IPS-NIHi7 (cell line): ENCODE measurements around the gene CD320.
"Not testable (repeated sequence)": the region's sequence is repeated elsewhere in the genome, so short reads cannot be mapped to it uniquely, and the experiment has no call there.

Experiments used
- DNase-seq: peaks from one replicate; pipeline ENCODE4 v3.0.0; 2012; ENCODE audit warnings: mixed read lengths; ENCODE audit errors: extremely low spot score

Gene CD320

GRCh38 chr19:8333767-8334457, 25.8 kb upstream of the CD320 start:
- DNase-seq: no peak

DNA sequence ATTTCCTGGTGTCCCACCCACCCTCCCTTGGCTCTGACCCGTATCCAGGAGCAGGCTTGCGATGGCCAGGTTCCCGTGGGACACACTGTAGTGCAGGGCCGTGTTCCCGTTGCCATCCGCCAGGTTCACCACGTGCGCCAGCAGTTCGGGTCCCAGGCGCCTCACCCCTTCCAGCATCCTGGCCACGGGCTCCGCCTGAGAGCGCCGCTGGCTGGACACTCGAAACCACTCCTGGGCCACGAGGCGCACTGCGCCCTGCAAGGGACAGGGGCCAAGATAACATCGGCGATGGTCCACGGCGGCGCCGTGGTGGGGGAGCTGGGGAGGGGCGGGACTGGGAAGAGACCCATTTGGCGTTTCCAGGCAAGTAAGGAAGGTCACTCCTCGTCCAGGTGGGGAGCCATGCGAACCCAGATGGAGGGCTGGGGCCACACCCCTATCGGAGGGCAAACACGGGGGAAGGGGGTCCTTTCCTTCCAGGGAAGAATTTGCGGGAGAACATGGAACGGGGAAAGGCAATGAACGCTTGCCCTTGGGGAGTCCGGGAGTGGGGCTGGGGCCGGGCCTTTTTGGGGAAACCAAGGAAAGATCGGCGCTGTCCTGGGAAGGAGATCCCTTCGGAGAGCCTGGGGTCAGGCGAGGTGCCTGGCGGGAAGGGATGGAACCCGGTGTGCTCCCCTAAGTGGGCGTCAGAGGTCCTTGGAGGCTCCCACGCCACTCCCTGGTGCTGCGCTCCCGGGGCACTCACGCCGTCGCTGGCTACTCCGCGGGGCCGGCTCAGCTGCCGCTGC, 25.0 kb upstream of the CD320 start:
- DNase-seq: no peak

- DNase-seq: no peak
These were observed 23.2 kb upstream of the CD320 start for GRCh38 chr19:8331263-8331845.

DNA sequence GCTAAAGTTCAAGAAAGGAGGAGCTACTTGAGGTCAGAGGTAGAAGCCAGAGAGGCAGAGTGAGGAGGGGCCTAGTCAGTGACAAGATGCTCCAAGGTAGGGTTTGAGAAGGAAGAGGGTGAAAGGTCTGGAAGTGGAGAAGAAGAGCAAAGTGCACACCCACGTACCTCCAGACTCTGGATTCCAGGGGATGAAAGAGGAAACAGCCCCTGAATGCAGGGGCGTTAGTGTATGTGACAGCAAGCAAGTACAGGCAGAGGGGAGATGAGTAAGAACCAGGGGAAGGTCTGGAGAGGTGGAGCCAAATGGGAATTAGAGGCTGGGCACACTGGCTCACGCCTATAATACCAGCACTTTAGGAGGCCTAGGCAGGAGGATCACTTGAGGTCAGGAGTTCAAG, 21.8 kb upstream of the CD320 start:
- no peak for DNase-seq

- no peak for DNase-seq
These were observed 17.3 kb upstream of the CD320 start for GRCh38 chr19:8325454-8325853.

DNA sequence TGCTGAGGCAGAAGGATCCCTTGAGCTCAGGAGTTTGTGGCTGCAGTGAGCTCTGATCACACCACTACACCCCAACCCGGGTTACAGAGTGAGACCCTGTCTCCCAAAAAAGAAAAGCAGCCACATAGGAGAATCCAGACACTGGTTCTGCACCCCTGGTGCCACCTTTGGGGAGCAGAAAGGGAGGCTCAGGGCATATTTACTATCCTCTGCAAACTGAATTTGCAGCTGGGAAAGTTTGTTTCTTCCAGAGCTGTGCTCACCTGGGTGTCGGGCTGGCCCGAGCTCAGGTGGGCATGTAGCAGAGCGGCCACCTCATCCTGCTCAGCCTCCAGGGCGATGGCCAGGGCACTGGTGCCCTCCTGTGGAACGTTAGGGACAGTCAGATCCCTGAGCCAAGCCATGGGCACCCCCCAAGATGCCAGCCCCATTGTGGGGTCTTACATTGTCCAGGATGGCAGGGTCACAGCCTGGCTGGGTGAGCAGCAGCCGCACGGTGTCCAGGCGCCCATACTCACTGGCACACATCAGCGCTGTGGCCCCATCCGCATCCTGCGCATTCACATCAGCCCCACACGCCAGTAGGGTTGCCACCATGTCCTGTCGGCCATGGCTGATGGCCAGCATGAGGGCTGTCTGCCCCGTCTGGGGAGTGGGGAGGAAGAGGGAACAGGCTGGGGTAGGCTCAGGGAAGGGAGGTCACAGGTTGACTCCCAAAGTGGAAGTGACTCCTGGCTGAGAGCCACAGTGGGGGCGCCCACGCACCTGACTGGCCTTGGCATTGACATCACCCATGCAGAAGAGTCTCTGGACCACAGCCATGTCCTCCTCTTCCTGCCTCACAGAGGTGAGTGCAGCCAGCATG, 16.3 kb upstream of the CD320 start:
- no peak for DNase-seq

DNA sequence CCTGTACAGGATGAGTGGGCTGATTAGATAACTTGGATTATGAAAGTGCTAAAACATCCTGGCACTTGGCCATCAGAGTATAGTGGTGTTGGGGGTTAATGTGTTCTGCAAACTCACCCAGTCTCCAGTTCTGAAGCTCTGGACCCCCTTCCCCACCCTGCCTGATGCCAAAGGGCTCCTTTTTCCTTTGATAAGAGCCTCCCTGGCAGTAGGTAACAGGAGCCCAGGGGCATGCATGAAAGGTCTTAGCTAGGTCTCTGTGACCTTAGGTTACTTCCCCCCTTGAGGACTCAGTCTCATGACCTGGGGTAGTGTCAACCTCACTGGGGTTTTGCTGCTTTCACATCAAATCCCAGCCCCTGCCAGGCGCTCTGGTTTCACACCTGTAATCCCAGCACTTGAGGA, 15.6 kb upstream of the CD320 start:
- DNase-seq: no peak

GRCh38 chr19:8322638-8322997, 14.5 kb upstream of the CD320 start:
- no peak for DNase-seq

DNA sequence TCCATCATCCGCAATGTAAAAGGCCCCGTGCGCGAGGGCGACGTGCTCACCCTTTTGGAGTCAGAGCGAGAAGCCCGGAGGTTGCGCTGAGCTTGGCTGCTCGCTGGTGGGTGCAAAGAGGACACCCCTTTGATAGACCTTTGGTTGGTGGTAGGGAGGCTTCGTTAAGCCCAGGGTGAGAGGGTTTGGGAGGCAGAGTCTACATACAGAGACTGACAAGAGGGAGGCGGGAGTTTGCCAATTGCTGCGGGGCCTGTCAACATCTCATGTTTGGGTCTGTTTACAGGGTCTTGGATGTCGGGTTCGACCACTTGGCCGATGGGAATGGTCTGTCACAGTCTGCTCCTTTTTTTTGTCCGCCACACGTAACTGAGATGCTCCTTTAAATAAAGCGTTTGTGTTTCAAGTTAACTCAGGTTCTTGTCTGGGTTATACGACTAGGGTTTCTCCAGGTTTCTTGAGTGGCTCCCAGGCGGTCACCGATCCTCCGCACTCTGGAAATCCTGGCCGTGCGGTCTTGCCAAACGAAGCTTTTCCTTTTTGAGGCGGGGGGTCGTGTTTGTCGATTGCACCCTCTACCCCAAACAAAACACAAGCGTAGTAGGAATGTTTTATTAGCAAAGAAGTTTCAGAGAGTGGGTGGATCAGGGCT, 14.0 kb upstream of the CD320 start:
- no peak for DNase-seq

DNA sequence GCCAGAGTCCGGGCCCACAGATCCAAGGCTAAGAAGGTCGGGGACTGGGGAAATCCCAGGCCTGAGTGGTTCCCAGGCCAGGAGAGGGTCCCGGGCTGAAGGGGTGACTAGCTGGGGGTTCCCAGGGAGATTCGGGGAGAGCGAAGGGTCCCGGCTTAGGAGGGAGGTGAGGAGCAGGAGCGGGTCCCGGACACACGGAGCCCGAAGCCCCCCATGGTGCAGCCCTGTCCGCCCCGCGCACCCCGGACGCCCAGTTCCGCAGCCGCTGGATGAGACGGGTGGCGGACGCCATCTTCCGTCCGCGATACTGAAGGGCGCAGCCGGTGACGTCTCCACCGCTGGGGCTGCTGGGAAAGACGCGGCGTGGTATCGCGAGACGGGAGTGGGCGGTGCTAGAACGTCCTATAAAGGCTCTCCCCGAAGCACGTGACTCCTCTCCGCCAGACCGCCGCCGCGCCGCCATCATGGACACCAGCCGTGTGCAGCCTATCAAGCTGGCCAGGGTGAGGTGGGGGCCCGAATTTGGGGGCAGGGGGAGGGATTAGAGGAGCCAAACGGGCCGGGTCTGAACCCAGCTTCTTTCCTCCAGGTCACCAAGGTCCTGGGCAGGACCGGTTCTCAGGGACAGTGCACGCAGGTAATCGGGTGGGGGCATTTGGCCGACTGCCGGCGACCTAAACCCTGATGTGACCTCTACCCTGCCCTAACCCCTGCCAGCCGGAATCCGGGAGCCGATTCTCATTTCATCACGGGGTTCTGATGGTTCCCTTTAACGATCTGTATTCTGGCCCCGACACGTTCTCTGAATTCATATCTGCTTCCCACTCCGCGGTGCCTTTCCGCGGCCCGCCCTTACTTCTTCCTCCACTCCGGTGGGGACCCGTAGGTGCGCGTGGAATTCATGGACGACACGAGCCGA, 13.2 kb upstream of the CD320 start, which contains the start of the genes NDUFA7 and RPS28:
NDUFA7 (minus strand) TSS at position 309 of the 919 bp plus-strand sequence; CDS start at position 292, 17 bp downstream.
RPS28 (plus strand) TSS at position 430 of the 919 bp plus-strand sequence; CDS start at position 465, 35 bp downstream.
- DNase-seq: peak; percentile 93

- DNase-seq: no peak
These were observed 12.5 kb upstream of the CD320 start for GRCh38 chr19:8320564-8321066.

DNA sequence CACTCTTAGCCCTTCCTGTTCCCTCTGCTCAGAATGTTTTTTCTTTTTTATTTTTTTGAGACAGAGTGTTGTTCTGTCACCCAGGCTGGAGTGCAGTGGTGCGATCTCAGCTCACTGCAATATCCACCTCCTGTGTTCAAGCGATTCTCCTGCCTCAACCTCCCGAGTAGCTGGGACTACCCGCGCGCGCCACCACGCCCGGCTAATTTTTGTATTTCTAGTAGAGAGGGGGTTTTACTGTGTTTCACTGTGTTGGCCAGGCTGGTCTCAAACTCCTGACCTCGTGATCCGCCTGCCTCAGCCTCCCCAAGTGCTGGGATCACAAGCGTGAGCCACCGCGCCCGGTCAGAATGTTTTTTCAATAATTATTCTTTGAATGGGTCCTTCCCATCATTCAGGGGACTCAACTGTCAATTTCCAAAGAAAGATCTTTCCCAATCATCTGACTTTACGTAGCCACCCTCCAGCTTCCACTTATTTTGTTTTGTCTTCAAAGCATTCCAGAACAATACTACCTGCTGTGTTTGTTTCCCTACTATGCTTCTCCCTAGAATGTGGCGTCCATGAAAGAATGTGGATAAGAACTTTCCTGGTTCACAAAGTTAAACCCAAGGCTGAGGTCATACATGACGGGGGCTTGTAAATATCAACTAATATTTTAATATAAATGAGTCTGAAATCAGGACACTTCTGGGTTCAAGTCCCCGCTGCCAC, 11.8 kb upstream of the CD320 start:
- no peak for DNase-seq

DNA sequence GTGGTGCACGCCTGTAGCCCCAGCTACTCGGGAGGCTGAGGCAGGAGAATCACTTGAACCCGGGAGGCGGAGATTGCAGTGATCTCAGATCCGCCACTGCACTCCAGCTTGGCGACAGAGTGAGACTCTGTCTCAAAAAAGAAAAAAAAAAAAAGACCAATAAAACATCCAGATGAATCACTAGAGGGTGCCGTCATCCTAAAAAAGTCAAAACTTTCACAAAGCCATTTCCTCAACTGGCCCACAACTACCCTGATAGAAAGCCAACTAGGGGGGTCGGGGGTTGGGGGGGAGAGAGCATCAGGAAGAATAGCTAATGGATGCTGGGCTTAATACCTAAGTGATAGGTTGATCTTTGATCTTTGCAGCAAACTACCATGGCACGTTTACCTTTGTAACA, 10.7 kb upstream of the CD320 start:
- not testable (repeated sequence) for DNase-seq

DNA sequence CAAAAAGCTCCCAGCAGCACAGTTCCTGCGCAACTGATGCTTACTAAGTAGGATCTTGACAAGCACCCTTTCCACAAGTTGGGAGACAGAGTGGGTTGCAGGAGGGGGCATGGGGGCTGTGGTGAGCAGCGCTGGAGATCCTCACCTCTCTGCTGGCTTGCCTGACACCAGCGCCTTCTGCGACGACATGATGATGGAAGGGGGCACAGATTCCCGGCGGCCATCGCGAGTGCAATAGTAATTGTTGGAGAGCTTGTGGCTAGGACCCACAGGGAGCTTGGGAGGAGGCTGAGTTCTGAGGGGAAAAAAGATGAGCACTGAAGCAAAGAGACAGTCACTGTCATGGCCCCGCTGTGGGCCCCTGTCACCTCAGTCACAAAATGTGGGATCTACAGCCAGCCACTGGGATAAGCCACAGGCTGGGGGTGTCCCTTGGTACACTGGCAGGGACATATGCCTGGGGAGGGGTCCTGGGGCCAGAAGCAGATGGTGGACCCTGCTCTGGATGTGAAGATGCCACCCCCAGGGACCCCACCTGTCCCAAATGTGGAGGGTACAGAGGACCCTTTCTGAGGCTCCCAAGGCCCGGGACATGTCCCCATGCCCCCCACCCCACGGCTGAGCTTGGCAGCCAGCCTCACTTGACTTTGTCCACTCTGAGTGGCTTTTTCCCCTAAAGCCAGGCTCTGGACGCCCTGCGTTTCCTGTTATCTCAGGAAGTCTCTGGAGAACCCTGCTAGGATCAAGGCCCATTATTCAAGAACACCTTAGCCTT, 8.4 kb upstream of the CD320 start:
- no peak for DNase-seq

DNA sequence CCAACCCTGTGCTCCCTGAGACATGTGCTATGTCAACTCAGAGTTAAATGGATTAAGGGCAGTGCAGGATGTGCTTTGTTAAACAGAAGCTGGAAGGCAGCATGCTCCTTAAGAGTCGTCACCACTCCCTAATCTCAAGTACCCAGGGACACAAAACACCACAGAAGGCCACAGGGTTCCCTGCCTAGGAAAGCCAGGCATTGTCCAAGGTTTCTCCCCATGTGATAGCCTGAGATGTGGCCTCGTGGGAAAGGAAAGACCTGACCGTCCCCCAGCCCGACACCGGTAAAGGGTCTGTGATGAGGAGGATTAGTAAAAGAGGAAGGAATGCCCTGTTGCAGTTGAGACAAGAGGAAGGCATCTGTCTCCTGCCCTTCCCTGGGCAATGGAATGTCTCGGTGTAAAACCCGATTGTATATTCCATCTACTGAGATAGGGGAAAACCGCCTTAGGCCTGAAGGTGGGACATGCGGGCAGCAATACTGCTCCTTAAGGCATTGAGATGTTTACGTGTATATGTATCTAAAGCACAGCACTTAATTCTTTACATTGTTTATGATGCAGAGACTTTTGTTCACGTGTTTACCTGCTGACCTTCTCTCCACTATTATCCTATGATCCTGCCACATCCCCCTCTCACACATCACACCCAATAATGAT, 7.0 kb upstream of the CD320 start:
- not testable (repeated sequence) for DNase-seq

DNA sequence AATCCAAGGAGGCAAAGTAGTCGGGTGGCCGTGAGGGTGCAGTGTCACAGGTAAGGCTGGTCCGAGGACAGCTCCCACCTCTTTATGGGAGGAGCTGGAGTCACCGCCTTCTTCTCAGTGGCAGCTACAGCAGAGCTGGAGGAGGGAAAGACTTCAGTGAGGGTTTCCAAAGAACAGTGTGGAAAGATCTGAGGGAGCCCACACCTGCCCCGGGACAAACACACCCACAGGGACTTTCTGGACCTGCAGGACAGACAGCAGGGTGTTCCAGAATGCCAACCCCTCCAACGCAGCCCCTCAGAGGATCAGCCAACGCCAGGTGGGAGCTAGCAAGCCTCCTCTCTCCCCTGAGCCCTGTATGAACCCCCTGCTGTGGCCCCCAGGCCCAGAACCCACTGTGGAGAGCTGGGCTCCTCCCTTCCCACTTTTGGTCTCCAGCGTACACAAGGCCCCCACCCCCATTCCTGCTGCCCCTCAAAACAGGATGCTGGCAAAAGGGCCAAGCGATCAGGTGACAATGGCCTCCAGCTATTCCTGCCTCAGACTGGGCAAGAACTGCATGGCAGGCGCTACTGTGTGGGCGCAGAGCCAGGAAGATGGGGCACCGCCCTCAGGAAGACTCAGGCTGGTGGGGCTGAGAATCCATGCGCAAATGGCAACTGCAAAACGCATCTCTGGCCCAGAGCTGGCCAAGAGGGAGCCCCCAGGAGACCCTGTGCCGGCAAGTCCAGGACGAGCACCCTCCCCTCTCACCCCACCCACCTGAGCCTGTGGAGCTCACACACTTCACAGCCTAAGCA, 3.5 kb upstream of the CD320 start:
- no peak for DNase-seq
